K562 (cell line): ENCODE results near the gene RACK1. TPM values are rescaled to one million over a fixed set of nuclear protein-coding genes. Genes with fewer than 3 reads are reported as not detected.

ENCODE experiments used
- AFF4 ChIP-seq: sonication (generic); formaldehyde crosslinking; IDR thresholded peaks from 2 replicates; pipeline ENCODE4 v1.8.0; 2023; ENCODE audit warnings: mild to moderate bottlenecking, missing genetic modification reagents
- ATF3 ChIP-seq, 2 experiments: fragments of 450-650 bp in 1 of 2; sonication (generic) in 1 of 2; formaldehyde crosslinking in 1 of 2; IDR thresholded peaks in 1 of 2; conservative IDR thresholded peaks in 1 of 2; 2 replicates each; pipeline versions ENCODE4 v1.6.1 to v1.8.1; 2016 to 2023; ENCODE audit warnings: mild to moderate bottlenecking in 2 of 2, moderate library complexity in 2 of 2, inconsistent platforms in 1 of 2, missing genetic modification reagents in 1 of 2
- CBFA2T3 ChIP-seq: fragments of 450-650 bp; IDR thresholded peaks from 2 replicates; pipeline ENCODE4 v1.6.1; 2017
- CTCFL ChIP-seq: IDR thresholded peaks from 2 replicates; pipeline ENCODE4 v1.6.1; 2011; ENCODE audit warnings: borderline replicate concordance, low read depth, mild to moderate bottlenecking, moderate library complexity, low read length; ENCODE audit not compliant: insufficient read depth, poor library complexity, severe bottlenecking
- DPF2 ChIP-seq: fragments of 450-650 bp; IDR thresholded peaks from 2 replicates; pipeline ENCODE4 v1.6.1; 2016
- ELF4 ChIP-seq: fragments of 450-650 bp; formaldehyde crosslinking; IDR thresholded peaks from 2 replicates; pipeline ENCODE4 v1.4.0; 2022; ENCODE audit warnings: missing genetic modification characterization
- HNRNPK ChIP-seq: fragments of 200-400 bp; formaldehyde crosslinking; IDR thresholded peaks from one replicate; pipeline ENCODE4 v1.6.1; 2018; ENCODE audit warnings: mild to moderate bottlenecking, low read depth, low read length; ENCODE audit not compliant: poor library complexity, severe bottlenecking
- IRF9 ChIP-seq: fragments of 450-650 bp; IDR thresholded peaks from 2 replicates; pipeline ENCODE4 v1.6.1; 2016; ENCODE audit warnings: missing biosample characterization, missing genetic modification characterization
- MCM5 ChIP-seq: fragments of 450-650 bp; IDR thresholded peaks from 2 replicates; pipeline ENCODE4 v1.6.1; 2016; ENCODE audit warnings: low read depth
- OTX1 ChIP-seq: fragments of 450-650 bp; formaldehyde crosslinking; IDR thresholded peaks from 2 replicates; pipeline ENCODE4 v1.4.0; 2022; ENCODE audit warnings: mild to moderate bottlenecking
- PPARD ChIP-seq: fragments of 250-450 bp; sonication (Bioruptor Pico); IDR thresholded peaks from 2 replicates; pipeline ENCODE4 v1.8.0; 2022; ENCODE audit warnings: inconsistent platforms, mild to moderate bottlenecking, moderate library complexity
- SIRT6 ChIP-seq: IDR thresholded peaks from one replicate; pipeline ENCODE4 v1.6.1; 2012; ENCODE audit warnings: low read depth, mild to moderate bottlenecking, control low read depth, inconsistent platforms, low read length, moderate library complexity
- SNRNP70 ChIP-seq: fragments of 200-400 bp; formaldehyde crosslinking; optimal IDR thresholded peaks from 2 replicates; pipeline ENCODE3; 2017; ENCODE audit warnings: low read depth, low read length
- THAP12 ChIP-seq: fragments of 250-450 bp; sonication (Bioruptor Pico); IDR thresholded peaks from 2 replicates; pipeline ENCODE4 v1.9.0; 2021; ENCODE audit warnings: mild to moderate bottlenecking, inconsistent platforms
- ZNF12 ChIP-seq: sonication (generic); formaldehyde crosslinking; IDR thresholded peaks from 2 replicates; pipeline ENCODE4 v1.4.0; 2020; ENCODE audit warnings: mild to moderate bottlenecking, missing genetic modification reagents
- ZNF175 ChIP-seq: fragments of 200-800 bp; sonication (Bioruptor generic); IDR thresholded peaks from 2 replicates; pipeline ENCODE4 v1.6.1; 2016; ENCODE audit warnings: low read depth, mild to moderate bottlenecking, missing genetic modification characterization, missing compliant biosample characterization
- ZNF197 ChIP-seq: fragments of 200-800 bp; sonication (Bioruptor generic); IDR thresholded peaks from 2 replicates; pipeline ENCODE4 v1.6.1; 2016; ENCODE audit warnings: low read depth, missing genetic modification characterization, missing compliant biosample characterization
- ZNF263 ChIP-seq: sonication (generic); formaldehyde crosslinking; IDR thresholded peaks from 2 replicates; pipeline ENCODE4 v1.8.0; 2022; ENCODE audit warnings: mild to moderate bottlenecking, missing genetic modification reagents, borderline replicate concordance
- polyA plus RNA-seq, 8 experiments: library from polyadenylated mRNA; depleted of rRNA in 4 of 8; stranded (reverse) in 5 of 8; unstranded in 3 of 8; fragments of >200 nt; fragmentation: Nextera tagmentation in 2 of 8; fragmentation: Illumina TruSeq in 1 of 8; extraction: Ambion mirVana in 2 of 8; extraction: Trizol in 1 of 8; gene quantifications; 2 replicates each; pipeline versions ENCODE4 v1.2.1 to v1.2.3, GENCODE V29; 2011 to 2014; ENCODE audit warnings: inconsistent platforms in 1 of 8, missing spikeins in 1 of 8
- total RNA-seq, 7 experiments: library from RNA; depleted of rRNA in 6 of 7; stranded (reverse); fragments of >200 nt in 6 of 7; fragmentation: Illumina TruSeq in 2 of 7; extraction: Trizol in 2 of 7; gene quantifications; 2 replicates each; pipeline versions ENCODE4 v1.2.1 to v1.2.3, GENCODE V29; 2011 to 2021; ENCODE audit warnings: low replicate concordance in 1 of 7

Gene RACK1
- total and polyA plus RNA-seq, 9 of the 15 experiments (the other 6 are each of a cell fraction or from before 2014, with no cell fraction given): 2,303 to 5,311 (median 3,833) TPM

- TF ChIP-seq CTCFL (no peak), MCM5 (no peak), OTX1 (CRISPR knock-in tag) (0 out of 2 replicates have a peak, but pooled peaks have one; percentile 25), ELF4 (CRISPR knock-in tag) (0 out of 2 replicates have a peak, but pooled peaks have one; percentile 16), ZNF175 (CRISPR knock-in tag) (peak; percentile 18; the same call in 1 of the 2 replicates), HNRNPK (no peak), ATF3 (IDR thresholded peaks at IDR 0.05) (peak; percentile 53), ATF3 (CRISPR knock-in tag; conservative IDR thresholded peaks at IDR 0.05) (no peak), PPARD (no peak), THAP12 (CRISPR knock-in tag) (no peak), DPF2 (peak; percentile 39; the same call in 1 of the 2 replicates), IRF9 (tag) (no peak), CBFA2T3 (no peak), SIRT6 (no peak), SNRNP70 (no peak), ZNF263 (CRISPR knock-in tag) (no peak), ZNF197 (CRISPR knock-in tag) (no peak), AFF4 (CRISPR knock-in tag) (no peak), ZNF12 (CRISPR knock-in tag) (no peak)
Measured at GRCh38 chr5:181186986-181187499, 56.7 kb downstream of the RACK1 start (continued).
